Upper lobe of left lung (tissue), 6 donors: Measurements from ENCODE around the gene PNKP. TPM values are rescaled to one million over a fixed set of nuclear protein-coding genes. Genes with fewer than 3 reads are reported as not detected.

Experiments
- ATAC-seq, 2 donors: fragments of 200-7000 bp; cut with Tn5 transposase; one replicate each; pipeline ENCODE4 v1.9.1; 2022; ENCODE audit warnings: mild to moderate bottlenecking in 2 of 2, moderate library complexity in 2 of 2; ENCODE audit not compliant: low FRiP score in 2 of 2
- DNase-seq, 2 donors: peaks; one replicate each; pipeline ENCODE4 v3.0.0-alpha.2; 2019 to 2020
- H3K27ac ChIP-seq, 4 donors: fragments of 200-600 bp; sonication (generic); one replicate each; pipeline ENCODE4 v1.5.1; 2016 to 2019
- H3K27me3 ChIP-seq, 4 donors: fragments of 200-600 bp; sonication (generic); one replicate each; pipeline ENCODE4 v1.5.1; 2017 to 2019
- H3K36me3 ChIP-seq, 4 donors: fragments of 200-600 bp; sonication (generic); one replicate each; pipeline ENCODE4 v1.5.1; 2016 to 2019
- H3K4me1 ChIP-seq, 4 donors: fragments of 200-600 bp; sonication (generic); one replicate each; pipeline ENCODE4 v1.5.1; 2018 to 2019
- H3K4me3 ChIP-seq, 4 donors: fragments of 200-600 bp; sonication (generic); one replicate each; pipeline ENCODE4 v1.5.1; 2017 to 2019; ENCODE audit warnings: mild to moderate bottlenecking in 2 of 4, moderate library complexity in 1 of 4
- H3K9me3 ChIP-seq, 4 donors: fragments of 200-600 bp; sonication (generic); one replicate each; pipeline ENCODE4 v1.5.1; 2018 to 2019
- CTCF ChIP-seq, 6 experiments: fragments of 450-650 bp in 4 of 6; fragments of 200-600 bp in 2 of 6; sonication (generic) in 2 of 6; IDR thresholded peaks; one replicate each; pipeline ENCODE4 v1.5.1; 2016 to 2019; ENCODE audit warnings: antibody characterized with exemption in 6 of 6
- EP300 ChIP-seq, 4 donors: sonication (generic); formaldehyde crosslinking; IDR thresholded peaks; one replicate each; pipeline ENCODE4 v1.5.1; 2017; ENCODE audit warnings: antibody characterized with exemption in 4 of 4, control low read depth in 2 of 4
- POLR2A ChIP-seq, 4 donors: fragments of 450-650 bp; IDR thresholded peaks; one replicate each; pipeline ENCODE4 v1.5.1; 2016 to 2017; ENCODE audit warnings: antibody characterized with exemption in 4 of 4, mild to moderate bottlenecking in 2 of 4
- POLR2AphosphoS5 ChIP-seq, 2 donors: sonication (generic); formaldehyde crosslinking; IDR thresholded peaks; one replicate each; pipeline ENCODE4 v1.5.1; 2017; ENCODE audit warnings: antibody characterized with exemption in 2 of 2
- whole genome bisulfite sequencing, 2 donors: methylation state at CpG; one replicate each; pipeline ENCODE4 v1.1.5; 2017 to 2018; 5-methylcytosine and 5-hydroxymethylcytosine counted together
- total RNA-seq, 6 donors: library from RNA; depleted of rRNA in 4 of 6; stranded (reverse); fragments of >200 nt in 4 of 6; gene quantifications; one replicate each; pipeline versions ENCODE4 v1.1.0 to v1.2.1, GENCODE V29; 2016 to 2021
- donor health status: DM: no; HTN: no; CAD: no; lungs with moderate emphysema.
- donor health status: DM: no; HTN: yes; CAD: no; lungs with severe emphysema.

The PNKP gene
- total RNA-seq, 6 donors from 2014 or later, result 47.6 to 321 (median 88.6) TPM

DNA sequence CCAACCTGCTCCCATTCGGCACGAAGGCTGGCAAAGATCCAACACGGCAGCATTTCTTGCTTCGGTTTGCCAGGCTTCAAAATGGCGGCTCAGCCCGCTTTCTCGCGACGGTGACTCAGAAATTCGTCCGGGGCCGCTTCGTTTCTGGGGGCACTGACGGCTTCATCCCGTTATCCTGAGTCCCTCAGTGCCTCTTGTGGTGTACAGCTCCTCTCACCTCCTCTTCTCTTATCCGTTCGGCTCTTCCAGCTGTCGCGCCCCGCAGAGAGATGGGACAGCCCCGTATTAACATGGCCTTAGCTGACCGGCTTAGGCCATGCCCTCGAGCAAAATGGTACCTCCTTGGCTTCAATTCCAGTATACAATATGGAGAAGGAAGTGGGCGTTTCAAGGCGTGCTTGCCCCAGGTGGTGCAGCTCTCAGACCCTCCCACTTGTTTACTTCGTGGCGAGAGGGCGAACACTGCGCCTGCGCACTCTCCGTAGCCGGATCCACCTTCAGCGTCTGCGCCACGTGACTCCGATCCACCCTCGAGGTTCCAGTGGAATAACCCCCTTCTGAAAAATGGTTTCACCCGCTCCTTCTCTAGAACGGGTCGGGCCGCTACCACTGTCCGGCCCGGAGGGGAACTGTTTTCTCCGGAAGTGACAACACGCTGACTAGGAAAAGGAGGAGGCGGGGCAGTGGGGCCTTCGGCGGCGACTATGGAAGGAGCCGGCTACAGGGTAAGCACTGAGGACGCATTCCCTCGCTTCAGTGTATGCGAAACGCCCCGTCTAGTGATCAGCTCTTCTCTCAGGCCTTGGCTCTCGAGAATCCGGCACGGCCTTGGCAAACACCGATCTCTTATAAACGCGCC is 9.9 kb upstream of the PNKP start, which contains the start of the genes AKT1S1 and TBC1D17:
Gene AKT1S1, minus strand, starts transcription at position 336 of the 859 bp plus-strand sequence. CDS start 4,060 bp downstream, outside the sequence.
Gene TBC1D17, plus strand, starts transcription at position 683 of the 859 bp plus-strand sequence. Its CDS starts 22 bp downstream, at position 705.
- 0% methylated on average over 12 to 60 of the region's 61 CpGs for WGBS, 2 donors
- DNase-seq (peak; percentile 95 to 100), ATAC-seq (peak; percentile 91 to 95)
- peak within 1 kb of the TSS; percentile 76 to 90 (median 79) for H3K4me3 ChIP-seq
- TF ChIP-seq CTCF (IDR thresholded peaks at IDR 0.05) (no peak), EP300 (IDR thresholded peaks at IDR 0.05) (peak in 1 of 4 donors; percentile 66), POLR2AphosphoS5 (IDR thresholded peaks at IDR 0.05) (peak; percentile 90), POLR2A (IDR thresholded peaks at IDR 0.05) (peak in 3 of 4 donors; percentile 83 to 96 (median 92))
- H3K27me3 ChIP-seq, result no peaks in the 10 kb centered on the region
- H3K36me3 ChIP-seq, result peaks cover 23 to 34% (median 29%) of the 10 kb centered on the region in 4 donors
- peaks cover 17 to 32% (median 25%) of the 10 kb centered on the region in 4 donors for H3K4me1 ChIP-seq
- peak within 1 kb of the TSS; percentile 94 to 100 (median 99) for H3K27ac ChIP-seq
- no peaks in the 10 kb centered on the region for H3K9me3 ChIP-seq

DNA sequence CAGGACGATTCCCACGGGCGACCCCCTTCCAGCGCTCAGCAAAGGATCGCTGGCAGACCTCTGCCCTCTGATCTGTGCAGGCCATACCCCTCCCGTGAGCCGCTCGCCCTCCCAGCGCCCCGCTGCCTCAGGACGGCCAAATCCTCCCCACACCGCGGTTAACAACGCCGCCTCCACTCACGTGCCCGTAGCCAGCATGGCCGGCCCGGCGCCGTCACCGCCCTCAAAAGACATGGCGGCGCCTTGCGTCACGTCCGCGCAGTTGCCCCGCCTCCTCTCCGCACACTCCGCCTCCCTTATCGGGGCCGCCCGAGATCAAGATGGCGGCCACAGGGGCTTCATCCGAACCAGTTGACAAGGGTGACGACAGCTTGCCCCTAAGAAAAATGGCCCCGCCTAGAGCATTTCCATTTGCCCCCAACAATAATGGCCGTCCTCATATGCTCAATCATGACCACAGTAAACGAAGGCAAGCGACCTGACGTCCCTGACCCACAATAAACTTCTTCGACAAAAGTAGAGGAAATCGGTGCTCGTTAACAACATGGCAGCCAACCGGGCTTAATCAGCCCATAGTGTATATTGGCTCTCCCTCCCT is 9.1 kb upstream of the PNKP start:
- ATAC-seq (peak; percentile 88 to 92), DNase-seq (peak; percentile 98 to 99)
- Histone ChIP-seq H3K27me3 (no peaks in the 10 kb centered on the region), H3K4me1 (peaks cover 17 to 32% (median 25%) of the 10 kb centered on the region in 4 donors), H3K36me3 (peaks cover 16 to 29% (median 22%) of the 10 kb centered on the region in 4 donors), H3K27ac (peak overlapping the region; percentile 94 to 100 (median 99)), H3K4me3 (peak overlapping the region; percentile 76 to 90 (median 79)), H3K9me3 (no peaks in the 10 kb centered on the region)
- 0% methylated on average over 18 to 20 of the region's 46 CpGs for WGBS, 2 donors
- TF ChIP-seq POLR2AphosphoS5 (IDR thresholded peaks at IDR 0.05), result peak; percentile 68 to 90
- peak in 1 of 6 experiments; percentile 19 for TF ChIP-seq CTCF (IDR thresholded peaks at IDR 0.05)
- TF ChIP-seq EP300 (IDR thresholded peaks at IDR 0.05), result no peak
- peak in 1 of 4 donors; percentile 52 for TF ChIP-seq POLR2A (IDR thresholded peaks at IDR 0.05)

DNA sequence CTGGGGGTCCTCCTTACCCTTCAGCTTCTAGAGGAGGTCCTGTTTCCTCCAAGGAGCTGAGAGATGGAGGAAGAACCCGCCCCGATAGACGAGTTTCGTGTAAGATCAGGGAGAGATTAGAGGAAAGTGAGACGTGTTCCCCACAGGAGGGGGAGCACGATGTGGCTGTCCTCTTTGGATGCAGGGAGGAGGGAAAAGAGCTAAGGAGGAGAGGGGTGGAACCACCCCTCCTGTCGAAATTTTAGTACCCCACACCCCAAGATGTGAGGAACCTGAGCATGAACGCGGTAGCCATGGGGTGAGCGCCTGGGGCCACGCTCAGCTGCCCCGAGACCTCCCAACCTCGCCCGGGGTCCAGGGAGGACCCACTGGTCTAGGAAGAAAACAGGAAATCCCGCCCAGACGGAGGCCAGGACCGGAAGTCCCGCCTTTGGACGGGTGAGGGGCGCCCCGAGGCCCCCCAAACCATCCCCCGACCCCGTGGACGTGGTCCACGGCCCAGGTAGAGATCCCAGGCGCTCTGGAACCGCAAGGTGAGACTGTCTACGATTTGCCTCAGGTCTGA is 8.6 kb upstream of the PNKP start:
- peak overlapping the region; percentile 76 to 90 (median 79) for H3K4me3 ChIP-seq
- peaks cover 17 to 33% (median 26%) of the 10 kb centered on the region in 4 donors for H3K4me1 ChIP-seq
- no peaks in the 10 kb centered on the region for H3K27me3 ChIP-seq
- peaks cover 12 to 27% (median 20%) of the 10 kb centered on the region in 4 donors for H3K36me3 ChIP-seq
- WGBS, 2 donors, result 0 to 2% methylated on average over 11 to 28 of the region's 28 CpGs
- no peaks in the 10 kb centered on the region for H3K9me3 ChIP-seq
- H3K27ac ChIP-seq, result peak overlapping the region; percentile 94 to 100 (median 99)
- TF ChIP-seq POLR2AphosphoS5 (IDR thresholded peaks at IDR 0.05) (peak in 1 of 2 donors; percentile 22), CTCF (IDR thresholded peaks at IDR 0.05) (peak in 1 of 6 experiments; percentile 3), POLR2A (IDR thresholded peaks at IDR 0.05) (no peak)
- ATAC-seq (peak in 1 of 2 donors; percentile 29), DNase-seq (peak; percentile 66 to 89)

- Histone ChIP-seq H3K9me3 (no peaks in the 10 kb centered on the region), H3K27me3 (no peaks in the 10 kb centered on the region), H3K4me3 (peak overlapping the region in 3 of 4 donors; percentile 77 to 90 (median 81)), H3K4me1 (peaks cover 22 to 41% (median 33%) of the 10 kb centered on the region in 4 donors), H3K27ac (peak overlapping the region; percentile 94 to 100 (median 99)), H3K36me3 (peaks cover 6 to 21% (median 13%) of the 10 kb centered on the region in 4 donors)
- TF ChIP-seq EP300 (IDR thresholded peaks at IDR 0.05), result no peak
- ATAC-seq (no peak), DNase-seq (no peak)
- 93 to 100% methylated on average over 3 of the region's 4 CpGs for WGBS, 2 donors
Observed at GRCh38 chr19:49875177-49875576, 7.8 kb upstream of the PNKP start.
